Measurements from ENCODE around the gene MEOX1.

DNA sequence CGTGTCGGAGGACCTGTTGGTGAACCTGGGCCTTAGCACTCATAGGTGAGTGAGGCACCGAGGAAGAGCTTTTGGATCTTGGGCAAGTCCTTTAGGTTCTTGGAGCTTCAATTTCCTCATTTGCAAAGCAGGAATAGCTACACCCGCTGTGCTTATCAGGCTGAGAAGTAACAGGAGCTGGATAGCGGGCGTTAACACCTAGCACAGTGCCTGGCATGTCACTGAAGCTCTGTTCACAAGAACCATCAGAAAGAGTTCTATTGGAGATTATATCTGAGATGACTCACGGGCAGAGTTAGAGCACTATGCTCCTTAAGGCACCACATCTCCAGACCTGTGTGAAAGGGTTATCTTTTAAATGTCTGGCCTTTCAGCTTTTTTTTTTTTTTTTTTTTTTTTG is 12.8 kb downstream of the MEOX1 start:
- TF ChIP-seq POLR2A (IDR thresholded peaks at IDR 0.05; ENCODE audit: low read length) (no peak), GATA1 (IDR thresholded peaks at IDR 0.05; ENCODE audit: low read depth, low read length) (no peak)

All from erythroblast (primary cell).